HAP-1 (cell line): ENCODE data around the gene SLC30A1.

ENCODE experiments used
- DNase-seq, 2 experiments: peaks; one replicate each; pipeline ENCODE4 v3.0.0-alpha.2; 2016 to 2020; ENCODE audit warnings: low spot score in 2 of 2
- H3K27me3 ChIP-seq: fragments of 250-450 bp; sonication (Bioruptor Pico); 2 replicates; pipeline ENCODE4 v1.5.1; 2020; ENCODE audit warnings: low read depth, mild to moderate bottlenecking, moderate library complexity
- H3K36me3 ChIP-seq: fragments of 250-450 bp; sonication (Bioruptor Pico); replicated peaks from 2 replicates; pipeline ENCODE4 v1.5.1; 2020; ENCODE audit warnings: mild to moderate bottlenecking
- H3K4me1 ChIP-seq: fragments of 250-450 bp; sonication (Bioruptor Pico); 2 replicates; pipeline ENCODE4 v1.5.1; 2020; ENCODE audit warnings: mild to moderate bottlenecking
- H3K4me3 ChIP-seq: fragments of 250-450 bp; sonication (Bioruptor Pico); 2 replicates; pipeline ENCODE4 v1.5.1; 2020; ENCODE audit warnings: mild to moderate bottlenecking, moderate library complexity
- H3K9me3 ChIP-seq: fragments of 250-450 bp; sonication (Bioruptor Pico); 2 replicates; pipeline ENCODE4 v1.5.1; 2020; ENCODE audit warnings: mild to moderate bottlenecking, moderate library complexity
- in situ Hi-C: fragments of 300-500 bp; cut with MboI; formaldehyde crosslinking; loops from 3 replicates; pipeline ENCODE4 v1.14.3; 2020; ENCODE audit warnings: low sequenced_read_pairs, inconsistent platforms, mixed read lengths

SLC30A1 gene

GRCh38 chr1:211524521-211524920 is 54.4 kb downstream of the SLC30A1 start:
- Histone ChIP-seq H3K27me3 (no peaks in the 10 kb centered on the region), H3K9me3 (no peaks in the 10 kb centered on the region), H3K36me3 (no peaks in the 10 kb centered on the region), H3K4me1 (no peaks in the 10 kb centered on the region), H3K4me3 (no peak overlapping the region)
- in situ Hi-C loops = no loop called here
- no peak for DNase-seq

- no peak for DNase-seq
- in situ Hi-C loops = no loop called here
- Histone ChIP-seq H3K4me1 (no peaks in the 10 kb centered on the region), H3K36me3 (no peaks in the 10 kb centered on the region), H3K9me3 (no peaks in the 10 kb centered on the region), H3K27me3 (no peaks in the 10 kb centered on the region), H3K4me3 (no peak overlapping the region)
Measured at GRCh38 chr1:211522804-211523203, 56.2 kb downstream of the SLC30A1 start.
